Neural crest cell (in vitro differentiated cells): ENCODE measurements around the gene PTP4A1. TPM values are rescaled to one million over a fixed set of nuclear protein-coding genes. Genes with fewer than 3 reads are reported as not detected.
"Not testable (repeated sequence)": the region's sequence is repeated elsewhere in the genome, so short reads cannot be mapped to it uniquely, and the experiment has no call there.

ENCODE experiments used
- DNase-seq: peaks from one replicate; pipeline ENCODE4 v3.0.0; 2021; ENCODE audit warnings: low read depth, mixed read lengths, low spot score
- H3K27ac Mint-ChIP-seq: one replicate; pipeline ENCODE4 v1.8.0; 2021; ENCODE audit warnings: mild to moderate bottlenecking, mixed read lengths; ENCODE audit not compliant: unreplicated experiment
- H3K27me3 Mint-ChIP-seq: 2 replicates; pipeline ENCODE4 v1.8.0; 2021; ENCODE audit warnings: low read depth, mild to moderate bottlenecking, mixed read lengths
- H3K36me3 Mint-ChIP-seq: 2 replicates; pipeline ENCODE4 v1.8.0; 2021; ENCODE audit warnings: low read depth, mild to moderate bottlenecking, mixed read lengths
- H3K4me1 Mint-ChIP-seq: 2 replicates; pipeline ENCODE4 v1.8.0; 2021; ENCODE audit warnings: mixed read lengths
- H3K4me3 Mint-ChIP-seq: one replicate; pipeline ENCODE4 v1.8.0; 2021; ENCODE audit warnings: mild to moderate bottlenecking, mixed read lengths
- H3K9me3 Mint-ChIP-seq: 2 replicates; pipeline ENCODE4 v1.8.0; 2021; ENCODE audit warnings: mixed read lengths
- CTCF ChIP-seq: fragments of 200-600 bp; sonication (generic); conservative IDR thresholded peaks from 2 replicates; pipeline ENCODE4 v1.5.0; 2021; ENCODE audit warnings: antibody characterized with exemption, mild to moderate bottlenecking
- long read RNA-seq: library from polyadenylated mRNA; unstranded; transcript quantifications from one replicate; pipeline ENCODE4 v2.0.0, GENCODE V29; 2020
- total RNA-seq: library from RNA; stranded (reverse); gene quantifications from 2 replicates; pipeline ENCODE4 v1.2.1, GENCODE V29; 2021

The PTP4A1 gene
- 78.1 and 79.9 TPM in 2 replicates for total RNA-seq
- long read RNA-seq, partial matches to known transcripts = 5 of 12 reads
- long read RNA-seq, other reads (novel, unspliced or antisense) = 3 of 12 reads

DNA sequence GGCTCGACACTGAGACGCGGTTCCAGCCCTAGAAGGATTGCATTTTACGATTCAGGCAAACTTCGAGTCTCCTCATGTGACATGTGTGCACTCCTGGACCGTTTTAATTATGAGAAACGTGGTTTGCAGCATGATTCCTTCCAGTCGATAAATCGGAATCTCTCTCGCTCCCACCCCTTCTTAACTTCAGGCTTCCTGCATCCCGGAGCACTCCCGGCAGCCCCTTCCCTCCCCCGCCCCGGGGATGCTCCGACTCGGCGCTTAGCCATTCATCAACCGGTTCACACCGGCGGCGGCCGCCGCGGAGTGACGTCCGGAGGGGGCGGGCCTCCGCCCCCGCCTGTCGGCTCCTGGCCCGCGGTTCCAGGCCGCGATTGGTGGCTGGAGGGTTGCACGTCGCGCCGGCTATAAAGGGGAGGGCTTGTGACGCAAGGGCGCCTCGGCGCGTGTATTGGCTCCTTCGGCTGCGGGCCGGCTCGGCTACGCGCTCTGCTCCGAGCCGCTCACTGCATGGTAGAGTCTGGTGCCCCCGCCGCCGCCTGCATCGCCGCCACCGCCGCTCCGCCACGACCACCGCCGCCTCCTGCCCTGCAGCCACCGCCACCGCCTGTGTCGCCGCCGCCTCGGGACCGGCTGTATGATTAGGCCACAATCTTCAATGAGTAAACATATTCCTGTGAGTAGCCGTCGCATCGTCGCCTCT lies at the start of gene PTP4A1, which contains the start of gene LOC128125822:
TSS of gene PTP4A1 (plus strand) at position 437 of the 703 bp plus-strand sequence. CDS start 4,401 bp downstream, outside the sequence.
TSS of gene LOC128125822 (plus strand) at position 437 of the 703 bp plus-strand sequence.
- peak; percentile 93 for DNase-seq
- H3K9me3 Mint-ChIP-seq = no peaks in the 10 kb centered on the region
- no peak for TF ChIP-seq CTCF
- peaks cover 22% of the 10 kb centered on the region for H3K27me3 Mint-ChIP-seq
- peaks cover 11% of the 10 kb centered on the region for H3K36me3 Mint-ChIP-seq
- H3K4me3 Mint-ChIP-seq = peak within 1 kb of the TSS; percentile 98
- H3K4me1 Mint-ChIP-seq = peaks cover 38% of the 10 kb centered on the region
- peak within 1 kb of the TSS; percentile 98 for H3K27ac Mint-ChIP-seq

DNA sequence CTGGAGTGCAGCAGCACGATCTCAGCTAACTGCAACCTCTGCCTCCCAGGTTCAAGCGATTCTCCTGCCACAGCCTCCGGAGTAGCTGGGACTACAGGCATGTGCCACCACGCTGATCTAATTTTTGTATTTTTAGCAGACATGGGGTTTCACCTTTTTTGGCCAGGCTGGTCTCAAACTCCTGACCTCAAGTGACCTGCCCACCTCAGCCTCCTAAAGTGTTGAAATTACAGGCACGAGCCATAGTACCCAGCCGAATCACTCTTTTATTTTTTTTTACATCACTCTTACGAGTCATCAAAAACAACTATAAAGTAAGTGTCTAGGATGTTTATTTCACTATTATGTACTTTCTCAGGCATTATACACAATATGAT lies 49.4 kb upstream of the PTP4A1 start:
- not testable (repeated sequence) for H3K4me3 Mint-ChIP-seq, H3K36me3 Mint-ChIP-seq, H3K9me3 Mint-ChIP-seq, H3K27ac Mint-ChIP-seq, H3K27me3 Mint-ChIP-seq, H3K4me1 Mint-ChIP-seq, DNase-seq

DNA sequence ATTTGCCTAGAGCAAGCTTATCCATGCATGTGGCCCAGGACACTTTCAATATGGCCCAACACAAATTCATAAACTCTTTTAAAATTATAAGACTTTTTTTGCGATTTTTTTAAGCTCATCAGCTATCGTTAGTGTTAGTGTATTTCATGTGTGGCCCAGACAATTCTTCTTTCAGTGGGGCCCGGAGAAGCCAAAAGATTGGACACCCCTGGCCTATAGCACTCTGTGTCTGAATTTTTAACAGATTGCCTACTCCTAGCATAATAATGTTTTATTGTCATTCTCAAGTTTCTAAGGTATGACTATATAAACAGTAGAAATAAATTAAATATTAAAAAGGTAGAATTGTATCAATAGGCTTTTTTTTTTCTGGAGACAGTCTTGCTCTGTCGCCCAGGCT lies 48.6 kb upstream of the PTP4A1 start:
- Mint-ChIP-seq H3K9me3 (no peaks in the 10 kb centered on the region), H3K27me3 (no peaks in the 10 kb centered on the region), H3K36me3 (no peaks in the 10 kb centered on the region), H3K27ac (no peak overlapping the region), H3K4me3 (no peak overlapping the region), H3K4me1 (no peaks in the 10 kb centered on the region)
- no peak for TF ChIP-seq CTCF
- no peak for DNase-seq

DNA sequence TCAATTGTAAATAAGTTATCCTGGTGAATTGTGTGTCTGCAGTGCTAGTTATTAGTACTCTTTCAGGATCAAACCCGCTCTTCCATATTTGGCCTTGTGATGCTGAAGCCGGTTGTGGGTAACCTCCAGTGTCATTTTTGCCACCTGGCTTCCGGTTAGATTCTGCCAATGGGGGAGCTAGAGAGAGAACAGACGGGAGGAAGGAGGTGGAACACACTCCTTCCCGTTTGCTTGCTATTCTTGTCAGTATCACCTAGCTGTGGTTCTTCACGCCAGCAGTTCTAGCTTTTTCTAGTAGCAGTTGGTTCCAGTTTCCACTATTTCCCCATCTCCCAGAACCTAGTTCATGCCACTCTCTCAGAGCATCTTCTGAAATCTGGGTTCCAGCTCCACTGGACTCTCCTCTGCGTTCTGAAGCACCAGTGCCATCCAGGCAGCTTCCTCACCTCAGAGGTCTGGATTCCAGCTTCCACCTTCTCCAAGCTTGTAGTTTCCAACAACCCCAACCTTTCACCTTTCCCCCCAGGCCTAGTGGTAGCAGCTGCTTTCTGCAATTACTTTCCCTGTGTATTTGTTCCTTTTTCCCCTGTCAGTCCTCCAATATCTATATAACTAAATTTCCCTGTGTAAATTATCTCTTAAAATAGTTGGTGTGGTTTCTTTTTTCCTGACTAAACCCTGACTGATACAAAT lies 46.9 kb upstream of the PTP4A1 start:
- no peak for DNase-seq
- H3K4me3 Mint-ChIP-seq = no peak overlapping the region
- no peak overlapping the region for H3K27ac Mint-ChIP-seq
- no peak for TF ChIP-seq CTCF
- H3K4me1 Mint-ChIP-seq = no peaks in the 10 kb centered on the region
- no peaks in the 10 kb centered on the region for H3K27me3 Mint-ChIP-seq
- no peaks in the 10 kb centered on the region for H3K36me3 Mint-ChIP-seq
- H3K9me3 Mint-ChIP-seq = no peaks in the 10 kb centered on the region

GRCh38 chr6:63526931-63527330 lies 45.3 kb upstream of the PTP4A1 start:
- Mint-ChIP-seq H3K4me3 (no peak overlapping the region), H3K4me1 (no peaks in the 10 kb centered on the region), H3K27me3 (no peaks in the 10 kb centered on the region), H3K36me3 (no peaks in the 10 kb centered on the region), H3K27ac (no peak overlapping the region), H3K9me3 (no peaks in the 10 kb centered on the region)
- TF ChIP-seq CTCF = no peak
- DNase-seq = no peak
